DMS79 treated with DMSO at 0.1 percent for 48 hours (cell line): ENCODE measurements around the gene MNX1.

ENCODE experiments used
- DNase-seq: peaks from one replicate; lab custom pipeline; 2025; lab: John Stamatoyannopoulos, UW

The MNX1 gene

DNA sequence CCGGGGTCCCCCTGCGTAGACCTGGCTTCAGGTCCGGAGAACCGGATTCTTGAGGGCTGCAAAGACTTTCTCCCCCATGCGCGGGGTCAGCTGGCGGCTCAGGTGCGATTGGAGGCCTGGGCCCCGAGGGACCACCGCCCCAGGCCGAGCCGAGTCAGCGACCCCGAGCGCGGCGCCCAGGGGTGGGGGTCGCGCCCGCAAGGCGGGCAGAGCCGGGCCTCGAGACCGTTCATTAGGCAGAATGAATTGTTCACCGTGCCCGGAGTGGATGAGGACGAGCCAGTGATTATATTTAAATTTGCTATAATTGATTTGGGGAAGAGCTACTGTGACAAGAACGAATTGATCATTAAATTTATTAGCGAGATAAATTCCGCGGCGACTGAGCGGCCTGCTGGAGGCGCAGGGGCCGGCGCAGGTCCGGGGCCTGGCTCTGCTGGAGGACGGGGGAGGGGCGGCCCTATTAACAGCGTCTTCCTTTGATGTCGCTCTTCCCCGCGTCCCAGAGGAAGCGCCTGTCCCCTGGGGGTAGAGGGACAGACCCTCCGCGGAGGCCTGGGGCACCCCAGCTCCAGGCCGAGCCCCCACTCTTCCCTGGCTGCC lies 7.5 kb downstream of the MNX1 start:
- no peak for DNase-seq

GRCh38 chr7:157001920-157002818 lies 8.3 kb downstream of the MNX1 start:
- DNase-seq: no peak

GRCh38 chr7:157000741-157001653 lies 9.5 kb downstream of the MNX1 start:
- no peak for DNase-seq

GRCh38 chr7:156999958-157000726 lies 10.3 kb downstream of the MNX1 start:
- DNase-seq: peak; percentile 36

DNA sequence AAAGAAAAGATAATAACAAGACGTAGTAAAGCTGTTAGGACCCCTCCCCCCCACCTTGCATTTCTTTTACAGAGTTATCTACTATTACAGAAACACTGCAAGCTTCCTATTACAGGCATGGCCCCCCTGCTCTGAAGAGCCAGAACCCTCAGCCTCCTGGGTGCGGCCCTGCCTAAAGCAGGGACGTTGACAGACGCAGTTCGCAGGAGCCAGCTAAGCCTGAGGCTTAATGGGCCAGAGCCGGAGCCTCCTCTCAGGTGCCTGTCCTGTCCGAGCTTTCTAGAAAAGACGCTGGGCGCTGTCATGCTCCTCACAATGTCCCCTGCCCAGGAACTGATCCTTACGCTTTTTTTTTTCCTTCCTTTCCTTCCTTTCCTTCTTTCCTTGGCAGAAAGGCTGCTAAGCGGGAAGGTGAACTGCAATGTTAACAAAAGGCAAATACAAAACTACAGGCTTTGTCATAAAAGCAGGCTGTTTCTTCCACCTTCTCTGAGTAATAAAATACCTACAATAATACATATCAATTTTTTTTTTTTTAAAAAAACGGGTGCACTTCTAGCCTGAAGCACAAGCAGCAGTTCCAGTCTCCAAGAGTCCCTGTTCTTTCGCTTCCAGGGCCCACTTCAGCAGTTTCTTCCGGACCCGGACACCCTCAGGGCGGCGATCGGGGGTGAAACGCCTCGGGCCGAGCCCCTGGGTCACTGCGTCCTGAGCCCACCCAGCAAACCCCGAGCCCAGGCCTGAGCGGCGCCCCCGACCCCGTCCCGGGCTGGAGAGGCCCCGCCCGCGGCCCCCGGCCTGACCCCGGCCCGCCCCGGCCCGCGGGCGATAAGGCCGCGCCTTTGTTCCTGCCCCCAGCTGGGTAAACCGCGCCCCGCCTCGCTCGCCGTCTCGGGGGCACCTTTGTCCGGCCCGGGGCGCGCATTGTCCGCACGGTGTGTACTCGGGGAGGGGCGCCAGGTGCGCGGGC lies 11.2 kb downstream of the MNX1 start:
- peak; percentile 52 for DNase-seq

GRCh38 chr7:156994417-156994816 lies 16.0 kb downstream of the MNX1 start:
- DNase-seq: no peak

- DNase-seq: peak; percentile 42
Measured at GRCh38 chr7:156993925-156994235, 16.6 kb downstream of the MNX1 start.

DNA sequence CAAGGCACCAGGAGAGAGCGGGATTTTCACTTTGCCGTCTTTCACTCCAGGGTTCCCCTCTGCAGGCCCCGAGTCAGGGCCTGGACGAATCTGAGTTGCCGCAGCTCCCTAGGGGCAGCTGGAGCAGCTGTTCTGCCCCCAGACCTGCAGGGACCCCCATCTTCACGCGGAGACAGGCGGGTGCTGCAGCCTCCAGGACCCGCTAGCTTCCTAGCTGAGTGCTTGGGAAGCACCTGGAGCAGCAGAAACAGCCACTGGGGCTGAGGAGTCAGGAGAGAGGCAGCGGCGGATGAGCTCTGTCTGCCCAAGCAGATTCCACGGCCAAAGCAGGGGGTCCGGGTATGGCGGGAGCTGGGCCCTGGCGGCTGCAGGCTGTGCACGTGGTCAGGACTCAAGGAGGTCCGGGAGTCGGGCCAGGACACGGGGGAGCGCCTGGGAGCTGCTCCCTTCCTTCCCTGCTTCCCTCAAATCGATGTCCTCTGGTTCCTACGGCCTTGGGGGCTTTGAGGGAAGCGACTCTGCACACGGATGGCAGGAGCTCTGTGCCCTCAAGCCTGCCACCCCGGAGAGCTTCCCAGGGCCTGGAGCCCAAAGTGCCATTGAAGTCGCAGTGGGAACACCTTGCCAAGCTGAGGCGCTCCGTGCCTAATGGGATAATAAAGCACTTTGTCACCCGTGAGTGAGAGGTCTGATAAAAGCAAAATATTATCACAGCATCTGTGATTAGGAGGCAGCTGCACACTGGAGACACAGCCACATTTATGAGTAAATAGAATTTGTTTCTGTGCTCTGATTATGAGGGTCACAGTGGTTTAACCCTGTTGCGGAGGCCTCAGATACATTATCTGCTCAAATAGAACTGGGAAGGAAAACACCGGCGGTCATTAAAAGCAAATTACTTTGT lies 17.2 kb downstream of the MNX1 start:
- DNase-seq: peak; percentile 72

GRCh38 chr7:156989766-156990535 lies 20.5 kb downstream of the MNX1 start:
- DNase-seq: no peak

DNA sequence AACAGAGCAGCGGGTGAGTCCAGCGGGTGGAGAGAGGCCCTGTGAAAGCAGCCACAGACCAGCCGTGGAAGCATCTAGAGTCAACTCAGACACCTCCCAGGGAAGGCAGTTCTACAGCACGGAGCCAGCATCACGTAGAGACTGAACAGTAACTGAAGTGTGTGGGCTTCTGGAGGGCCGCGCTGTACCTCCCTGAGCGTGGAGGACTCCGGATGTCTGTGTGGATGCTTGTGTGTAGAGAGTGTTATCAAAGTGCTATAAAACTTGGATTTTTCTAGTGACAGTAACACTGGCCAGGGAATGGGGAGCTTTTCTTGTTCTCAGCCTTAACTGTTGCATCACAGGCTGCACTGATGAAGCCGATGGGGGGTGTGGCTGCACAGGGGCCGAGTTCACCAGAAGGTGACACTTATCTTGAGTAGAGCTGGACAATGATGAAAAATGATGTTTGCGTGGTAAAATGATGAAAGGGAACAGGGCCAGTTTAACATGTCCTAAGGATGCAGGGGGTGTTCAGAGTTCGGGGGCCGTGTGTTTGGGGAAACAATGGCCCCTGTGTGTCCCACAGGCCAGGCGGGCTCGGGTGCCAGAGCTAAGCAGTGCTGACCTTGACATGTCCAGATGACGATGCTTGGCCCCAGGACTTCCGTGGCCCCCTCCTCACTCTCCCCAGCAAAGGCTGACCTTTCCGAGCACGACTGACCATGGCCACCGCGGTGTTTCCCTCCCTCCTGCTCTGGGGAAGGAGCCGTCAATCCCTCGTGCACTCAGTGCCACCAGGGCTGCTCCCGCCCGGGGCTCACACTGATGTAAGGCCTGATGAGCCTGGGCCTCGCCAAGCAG lies 21.9 kb downstream of the MNX1 start:
- no peak for DNase-seq

- DNase-seq: no peak
Measured at GRCh38 chr7:156986378-156986777, 24.1 kb downstream of the MNX1 start.

GRCh38 chr7:156985101-156985992 lies 25.1 kb downstream of the MNX1 start:
- no peak for DNase-seq

DNA sequence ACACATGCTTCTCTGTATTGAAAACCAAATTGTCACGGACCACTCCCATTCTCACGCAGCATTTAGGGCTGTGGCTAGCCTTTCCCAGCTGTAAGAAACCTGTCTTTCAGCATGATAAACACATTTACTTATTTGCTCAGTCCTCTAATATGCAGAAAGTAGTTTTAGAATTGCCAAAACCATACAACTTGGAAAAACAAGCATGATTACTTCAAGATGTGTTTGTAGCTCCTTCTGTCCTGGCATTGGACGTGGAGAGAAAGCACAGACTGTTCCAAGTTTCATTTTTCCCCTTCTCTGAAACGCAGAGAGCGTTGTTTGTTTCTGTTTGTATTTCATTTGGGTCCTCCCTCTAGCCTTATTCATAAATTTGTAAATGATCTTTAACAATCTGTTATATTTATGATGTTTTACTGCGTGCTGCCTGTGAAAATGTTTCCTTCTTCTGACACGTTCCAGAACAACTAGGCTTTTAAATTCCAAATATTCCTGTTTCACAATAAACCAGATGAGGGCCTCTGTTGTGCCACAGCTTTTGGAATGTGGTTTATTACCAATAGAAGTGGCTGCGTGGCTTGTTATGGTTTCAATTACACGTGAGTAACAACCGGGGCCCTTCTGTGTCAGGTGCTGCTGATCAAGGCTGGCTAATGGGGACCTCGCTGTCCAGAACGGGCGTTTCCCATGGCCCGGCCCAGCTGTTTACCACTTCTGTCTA lies 26.1 kb downstream of the MNX1 start:
- DNase-seq: no peak

- DNase-seq: no peak
Measured at GRCh38 chr7:156979711-156980110, 30.8 kb downstream of the MNX1 start.

GRCh38 chr7:156979007-156979606 lies 31.4 kb downstream of the MNX1 start:
- DNase-seq: no peak

- DNase-seq: no peak
Measured at GRCh38 chr7:156975620-156976019, 34.8 kb downstream of the MNX1 start.
